GM21528 (cell line): Measurements from ENCODE around the gene PEX11B.

Source experiments
- ATAC-seq: cut with Tn5 transposase; IDR thresholded peaks from one replicate; pipeline ENCODE4 v1.9.1; 2021; ENCODE audit warnings: mild to moderate bottlenecking, moderate library complexity; ENCODE audit not compliant: unreplicated experiment, low FRiP score

Gene PEX11B

GRCh38 chr1:145877923-145878486, 40.5 kb downstream of the PEX11B start:
- ATAC-seq: no peak

- no peak for ATAC-seq
Observed at GRCh38 chr1:145874646-145875045, 43.9 kb downstream of the PEX11B start.

- ATAC-seq: no peak
Observed at GRCh38 chr1:145871994-145872924, 46.3 kb downstream of the PEX11B start.

- no peak for ATAC-seq
Observed at GRCh38 chr1:145868232-145868631, 50.3 kb downstream of the PEX11B start.

- no peak for ATAC-seq
Observed at GRCh38 chr1:145863282-145864018, 55.1 kb downstream of the PEX11B start.
